T-helper 1 cell treated with Interleukin-12 subunit alpha and Interleukin-12 subunit beta and Interleukin-4 antibody, amounts not matched to agents 30 μg/mL and 1 μg/mL, for 36 hours (primary cell): ENCODE results near the gene DHCR24.

Experiments
- H3K27ac Mint-ChIP-seq: one replicate; pipeline ENCODE4 v1.8.0; 2021; ENCODE audit warnings: mild to moderate bottlenecking, mixed read lengths
- H3K27me3 Mint-ChIP-seq: one replicate; pipeline ENCODE4 v1.8.0; 2021; ENCODE audit warnings: low read depth, mixed read lengths
- H3K36me3 Mint-ChIP-seq: one replicate; pipeline ENCODE4 v1.8.0; 2021; ENCODE audit warnings: low read depth, mixed read lengths
- H3K4me1 Mint-ChIP-seq: one replicate; pipeline ENCODE4 v1.8.0; 2021; ENCODE audit warnings: low read depth, mixed read lengths
- H3K4me3 Mint-ChIP-seq: one replicate; pipeline ENCODE4 v1.8.0; 2021; ENCODE audit warnings: mild to moderate bottlenecking, moderate library complexity, mixed read lengths
- H3K9me3 Mint-ChIP-seq: one replicate; pipeline ENCODE4 v1.8.0; 2021; ENCODE audit warnings: mixed read lengths

DHCR24 gene

GRCh38 chr1:54814126-54814498 lies 72.9 kb downstream of the DHCR24 start:
- Mint-ChIP-seq H3K27me3 (no peaks in the 10 kb centered on the region), H3K27ac (no peak overlapping the region), H3K36me3 (no peaks in the 10 kb centered on the region), H3K9me3 (no peaks in the 10 kb centered on the region), H3K4me3 (no peak overlapping the region), H3K4me1 (peaks cover 11% of the 10 kb centered on the region)

GRCh38 chr1:54813485-54814125 lies 73.4 kb downstream of the DHCR24 start:
- Mint-ChIP-seq H3K27me3 (no peaks in the 10 kb centered on the region), H3K9me3 (no peaks in the 10 kb centered on the region), H3K4me3 (no peak overlapping the region), H3K36me3 (no peaks in the 10 kb centered on the region), H3K4me1 (peaks cover 11% of the 10 kb centered on the region), H3K27ac (no peak overlapping the region)

GRCh38 chr1:54812801-54813484 lies 74.1 kb downstream of the DHCR24 start:
- peaks cover 12% of the 10 kb centered on the region for H3K4me1 Mint-ChIP-seq
- H3K4me3 Mint-ChIP-seq: no peak overlapping the region
- no peaks in the 10 kb centered on the region for H3K9me3 Mint-ChIP-seq
- no peak overlapping the region for H3K27ac Mint-ChIP-seq
- H3K27me3 Mint-ChIP-seq: no peaks in the 10 kb centered on the region
- no peaks in the 10 kb centered on the region for H3K36me3 Mint-ChIP-seq

- Mint-ChIP-seq H3K36me3 (no peaks in the 10 kb centered on the region), H3K4me1 (peaks cover 20% of the 10 kb centered on the region), H3K27me3 (no peaks in the 10 kb centered on the region), H3K27ac (no peak overlapping the region), H3K4me3 (no peak overlapping the region), H3K9me3 (no peaks in the 10 kb centered on the region)
Measured at GRCh38 chr1:54811739-54812655, 75.0 kb downstream of the DHCR24 start.

- H3K27ac Mint-ChIP-seq: no peak overlapping the region
- no peaks in the 10 kb centered on the region for H3K36me3 Mint-ChIP-seq
- peaks cover 24% of the 10 kb centered on the region for H3K4me1 Mint-ChIP-seq
- H3K4me3 Mint-ChIP-seq: no peak overlapping the region
- no peaks in the 10 kb centered on the region for H3K9me3 Mint-ChIP-seq
- no peaks in the 10 kb centered on the region for H3K27me3 Mint-ChIP-seq
Measured at GRCh38 chr1:54811066-54811465, 75.9 kb downstream of the DHCR24 start.

- no peaks in the 10 kb centered on the region for H3K36me3 Mint-ChIP-seq
- no peak overlapping the region for H3K27ac Mint-ChIP-seq
- no peak overlapping the region for H3K4me3 Mint-ChIP-seq
- no peaks in the 10 kb centered on the region for H3K27me3 Mint-ChIP-seq
- no peaks in the 10 kb centered on the region for H3K9me3 Mint-ChIP-seq
- peaks cover 28% of the 10 kb centered on the region for H3K4me1 Mint-ChIP-seq
Measured at GRCh38 chr1:54810153-54810942, 76.6 kb downstream of the DHCR24 start.

- H3K27ac Mint-ChIP-seq: no peak overlapping the region
- H3K36me3 Mint-ChIP-seq: no peaks in the 10 kb centered on the region
Measured at GRCh38 chr1:54809496-54810074, 77.4 kb downstream of the DHCR24 start.

GRCh38 chr1:54808443-54809207 lies 78.4 kb downstream of the DHCR24 start:
- H3K27ac Mint-ChIP-seq: no peak overlapping the region
- H3K9me3 Mint-ChIP-seq: no peaks in the 10 kb centered on the region
- no peaks in the 10 kb centered on the region for H3K36me3 Mint-ChIP-seq
- no peaks in the 10 kb centered on the region for H3K27me3 Mint-ChIP-seq
- no peak overlapping the region for H3K4me3 Mint-ChIP-seq
- peaks cover 44% of the 10 kb centered on the region for H3K4me1 Mint-ChIP-seq

More at GRCh38 chr1:54809496-54810074, 77.4 kb downstream of the DHCR24 start:
- no peaks in the 10 kb centered on the region for H3K27me3 Mint-ChIP-seq
- peaks cover 35% of the 10 kb centered on the region for H3K4me1 Mint-ChIP-seq
- H3K9me3 Mint-ChIP-seq: no peaks in the 10 kb centered on the region
- no peak overlapping the region for H3K4me3 Mint-ChIP-seq

GRCh38 chr1:54807756-54808155 lies 79.2 kb downstream of the DHCR24 start:
- Mint-ChIP-seq H3K4me1 (peaks cover 44% of the 10 kb centered on the region), H3K4me3 (no peak overlapping the region), H3K36me3 (no peaks in the 10 kb centered on the region), H3K27me3 (no peaks in the 10 kb centered on the region), H3K9me3 (no peaks in the 10 kb centered on the region), H3K27ac (peak overlapping the region; percentile 13)

- Mint-ChIP-seq H3K9me3 (no peaks in the 10 kb centered on the region), H3K4me3 (no peak overlapping the region), H3K4me1 (peaks cover 44% of the 10 kb centered on the region), H3K27ac (peak overlapping the region; percentile 36), H3K27me3 (no peaks in the 10 kb centered on the region), H3K36me3 (no peaks in the 10 kb centered on the region)
Measured at GRCh38 chr1:54806931-54807611, 79.9 kb downstream of the DHCR24 start.

GRCh38 chr1:54805981-54806381 lies 81.0 kb downstream of the DHCR24 start:
- no peak overlapping the region for H3K27ac Mint-ChIP-seq
- H3K4me1 Mint-ChIP-seq: peaks cover 51% of the 10 kb centered on the region
- no peaks in the 10 kb centered on the region for H3K36me3 Mint-ChIP-seq
- no peaks in the 10 kb centered on the region for H3K27me3 Mint-ChIP-seq
- H3K4me3 Mint-ChIP-seq: no peak overlapping the region
- H3K9me3 Mint-ChIP-seq: no peaks in the 10 kb centered on the region

GRCh38 chr1:54805466-54805865 lies 81.5 kb downstream of the DHCR24 start:
- Mint-ChIP-seq H3K27me3 (no peaks in the 10 kb centered on the region), H3K9me3 (no peaks in the 10 kb centered on the region), H3K4me3 (no peak overlapping the region), H3K27ac (no peak overlapping the region), H3K4me1 (peaks cover 51% of the 10 kb centered on the region), H3K36me3 (no peaks in the 10 kb centered on the region)
